ENCODE results near the gene TLE1. TPM values are rescaled to one million over a fixed set of nuclear protein-coding genes. Genes with fewer than 3 reads are reported as not detected.

The TLE1 gene
- total RNA-seq, 1 experiment from 2014 or later = 17.3 TPM

- H3K27me3 ChIP-seq (ENCODE audit: insufficient read depth, low read length) = no peaks in the 10 kb centered on the region
- ATAC-seq = no peak
- TF ChIP-seq EZH2phosphoT487 (IDR thresholded peaks at IDR 0.05; ENCODE audit: borderline replicate concordance) (no peak), CBX3 (IDR thresholded peaks at IDR 0.05; ENCODE audit: low read depth) (no peak), RAD21 (IDR thresholded peaks at IDR 0.05; ENCODE audit: low read depth) (no peak), JUND (IDR thresholded peaks at IDR 0.05) (no peak), ZFX (IDR thresholded peaks at IDR 0.05) (no peak), POLR2A (IDR thresholded peaks at IDR 0.05; ENCODE audit: borderline replicate concordance, extremely low read depth, insufficient read depth, insufficient read length) (no peak), ZNF274 (IDR thresholded peaks at IDR 0.05; ENCODE audit: low read depth, low read length) (no peak), TCF7L2 (IDR thresholded peaks at IDR 0.05; ENCODE audit: borderline replicate concordance, extremely low read depth, insufficient read depth, insufficient read length) (no peak), CEBPB (IDR thresholded peaks at IDR 0.05; ENCODE audit: low read depth) (no peak), FOSL1 (IDR thresholded peaks at IDR 0.05; ENCODE audit: low read depth) (no peak), EZH2 (IDR thresholded peaks at IDR 0.05) (no peak), REST (IDR thresholded peaks at IDR 0.05; ENCODE audit: low read depth) (no peak), ZBTB33 (IDR thresholded peaks at IDR 0.05; ENCODE audit: extremely low read depth, insufficient replicate concordance, low read length) (no peak), SP1 (IDR thresholded peaks at IDR 0.05; ENCODE audit: low read depth) (no peak), SRF (IDR thresholded peaks at IDR 0.05; ENCODE audit: low read depth) (no peak), POLR2AphosphoS5 (IDR thresholded peaks at IDR 0.05; ENCODE audit: low read depth, low read length) (no peak), SIN3A (IDR thresholded peaks at IDR 0.05; ENCODE audit: low read depth) (no peak), EGR1 (IDR thresholded peaks at IDR 0.05; ENCODE audit: low read depth) (no peak)
- TF ChIP-seq, protein P1, sequence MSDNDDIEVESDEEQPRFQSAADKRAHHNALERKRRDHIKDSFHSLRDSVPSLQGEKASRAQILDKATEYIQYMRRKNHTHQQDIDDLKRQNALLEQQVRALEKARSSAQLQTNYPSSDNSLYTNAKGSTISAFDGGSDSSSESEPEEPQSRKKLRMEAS (IDR thresholded peaks at IDR 0.05) = no peak
- no peak overlapping the region for H3K9ac ChIP-seq (ENCODE audit: low read length)
- no peak overlapping the region for H2AFZ ChIP-seq (ENCODE audit: low read depth, low read length, poor library complexity, severe bottlenecking)
- no peak overlapping the region for H3K4me2 ChIP-seq (ENCODE audit: low read length)
- intact Hi-C loops (cut with micrococcal nuclease) = no loop called here
- no TSS peak for BruUV-seq (replicated peaks)
- no peak for DNase-seq (ENCODE audit: low read depth, low spot score)
- H3K27ac ChIP-seq (ENCODE audit: low read depth, low read length) = no peak overlapping the region
- peaks cover 0 to 4% of the 10 kb centered on the region in 2 experiments; a peak in 2 of 4 replicates for H3K4me1 ChIP-seq (ENCODE audit: control insufficient read depth in 1 of 2, insufficient read depth in 2 of 2, low read length in 2 of 2)
- ChIA-PET RAD21 (ENCODE audit: low non-redundant PET in 1 of 2, low total read pairs in 2 of 2, uncharacterized antibody in 2 of 2, unreplicated experiment in 2 of 2) (interaction anchor here in 1 of 2 experiments (0.9 kb wide), 1 partner anchor 23 kb away, joined by 3 read pairs; no protein-coding TSS in a partner anchor), POLR2A (no interaction called here), CTCF (no interaction called here)
- no peaks in the 10 kb centered on the region for H3K79me2 ChIP-seq (ENCODE audit: insufficient read depth, low read length)
- no peaks in the 10 kb centered on the region for H3K9me3 ChIP-seq (ENCODE audit: control insufficient read depth in 1 of 2, insufficient read depth in 1 of 2, low read depth in 1 of 2, low read length in 2 of 2)
- no peaks in the 10 kb centered on the region for H3K36me3 ChIP-seq (ENCODE audit: control insufficient read depth in 1 of 2, insufficient read depth in 2 of 2, low read length in 2 of 2)
- H3K9me2 ChIP-seq (ENCODE audit: insufficient read depth) = no peaks in the 10 kb centered on the region
- H4K20me1 ChIP-seq (ENCODE audit: insufficient read depth) = no peaks in the 10 kb centered on the region
- no peak overlapping the region for H3K4me3 ChIP-seq (replicated peaks in 1 of 2; ENCODE audit: low read depth in 1 of 2, low read length in 2 of 2)
Observed at GRCh38 chr9:81546489-81546888, 142.9 kb downstream of the TLE1 start.

Data from HCT116 (cell line).